Subcutaneous adipose tissue (tissue), 4 donors: ENCODE data around the gene WNT9B. TPM values are rescaled to one million over a fixed set of nuclear protein-coding genes. Genes with fewer than 3 reads are reported as not detected.

Experiments used
- total RNA-seq, 4 donors: library from RNA; depleted of rRNA; stranded (reverse); fragments of >200 nt; gene quantifications; one replicate each; pipeline ENCODE4 v1.1.0, GENCODE V29; 2016
- TF ChIP-seq, protein P1 (sequence below): fragments of 450-650 bp; IDR thresholded peaks from one replicate; pipeline ENCODE4 v1.5.1; 2016; ENCODE audit warnings: low read depth, mild to moderate bottlenecking, control low read depth, antibody characterized with exemption, moderate library complexity

Gene WNT9B
- total RNA-seq, 4 donors from 2014 or later: 0.38 to 0.51 TPM; not detected in 2

DNA sequence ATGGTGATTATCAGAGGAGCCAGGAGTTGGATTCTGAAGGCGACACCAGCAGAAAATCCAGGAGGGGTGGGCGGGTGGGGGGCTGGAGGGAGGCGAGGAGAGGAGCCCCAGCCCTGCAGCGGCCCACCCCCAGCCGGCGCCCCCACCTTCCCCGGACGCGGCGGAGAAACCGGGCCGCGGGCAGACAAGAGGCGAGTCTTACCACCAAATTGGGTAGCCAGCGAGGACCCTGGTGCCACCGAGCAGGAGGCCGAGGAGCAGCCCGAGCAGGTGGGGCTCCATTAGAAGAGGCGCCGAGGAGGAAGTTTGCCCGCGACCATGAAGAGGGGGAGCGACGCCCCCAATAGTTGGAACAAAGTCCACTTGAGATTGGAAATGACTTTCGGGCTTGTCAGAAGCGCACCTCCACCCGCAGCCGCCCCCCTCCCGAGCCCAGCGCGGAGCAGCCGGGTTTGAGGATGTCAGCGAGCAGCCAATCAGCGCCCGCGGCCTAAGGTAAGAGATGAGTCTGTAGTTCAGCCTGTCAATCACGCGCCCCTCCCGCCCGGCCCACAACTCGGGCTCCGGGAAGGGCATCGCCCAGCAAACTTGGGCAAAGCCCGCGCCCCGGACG is 33.0 kb upstream of the WNT9B start, which contains the start of gene WNT3:
Gene WNT3, minus strand, starts transcription at position 377 of the 613 bp plus-strand sequence. Its CDS starts 95 bp downstream, at position 282.
- TF ChIP-seq, protein P1, sequence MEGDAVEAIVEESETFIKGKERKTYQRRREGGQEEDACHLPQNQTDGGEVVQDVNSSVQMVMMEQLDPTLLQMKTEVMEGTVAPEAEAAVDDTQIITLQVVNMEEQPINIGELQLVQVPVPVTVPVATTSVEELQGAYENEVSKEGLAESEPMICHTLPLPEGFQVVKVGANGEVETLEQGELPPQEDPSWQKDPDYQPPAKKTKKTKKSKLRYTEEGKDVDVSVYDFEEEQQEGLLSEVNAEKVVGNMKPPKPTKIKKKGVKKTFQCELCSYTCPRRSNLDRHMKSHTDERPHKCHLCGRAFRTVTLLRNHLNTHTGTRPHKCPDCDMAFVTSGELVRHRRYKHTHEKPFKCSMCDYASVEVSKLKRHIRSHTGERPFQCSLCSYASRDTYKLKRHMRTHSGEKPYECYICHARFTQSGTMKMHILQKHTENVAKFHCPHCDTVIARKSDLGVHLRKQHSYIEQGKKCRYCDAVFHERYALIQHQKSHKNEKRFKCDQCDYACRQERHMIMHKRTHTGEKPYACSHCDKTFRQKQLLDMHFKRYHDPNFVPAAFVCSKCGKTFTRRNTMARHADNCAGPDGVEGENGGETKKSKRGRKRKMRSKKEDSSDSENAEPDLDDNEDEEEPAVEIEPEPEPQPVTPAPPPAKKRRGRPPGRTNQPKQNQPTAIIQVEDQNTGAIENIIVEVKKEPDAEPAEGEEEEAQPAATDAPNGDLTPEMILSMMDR: no peak

DNA sequence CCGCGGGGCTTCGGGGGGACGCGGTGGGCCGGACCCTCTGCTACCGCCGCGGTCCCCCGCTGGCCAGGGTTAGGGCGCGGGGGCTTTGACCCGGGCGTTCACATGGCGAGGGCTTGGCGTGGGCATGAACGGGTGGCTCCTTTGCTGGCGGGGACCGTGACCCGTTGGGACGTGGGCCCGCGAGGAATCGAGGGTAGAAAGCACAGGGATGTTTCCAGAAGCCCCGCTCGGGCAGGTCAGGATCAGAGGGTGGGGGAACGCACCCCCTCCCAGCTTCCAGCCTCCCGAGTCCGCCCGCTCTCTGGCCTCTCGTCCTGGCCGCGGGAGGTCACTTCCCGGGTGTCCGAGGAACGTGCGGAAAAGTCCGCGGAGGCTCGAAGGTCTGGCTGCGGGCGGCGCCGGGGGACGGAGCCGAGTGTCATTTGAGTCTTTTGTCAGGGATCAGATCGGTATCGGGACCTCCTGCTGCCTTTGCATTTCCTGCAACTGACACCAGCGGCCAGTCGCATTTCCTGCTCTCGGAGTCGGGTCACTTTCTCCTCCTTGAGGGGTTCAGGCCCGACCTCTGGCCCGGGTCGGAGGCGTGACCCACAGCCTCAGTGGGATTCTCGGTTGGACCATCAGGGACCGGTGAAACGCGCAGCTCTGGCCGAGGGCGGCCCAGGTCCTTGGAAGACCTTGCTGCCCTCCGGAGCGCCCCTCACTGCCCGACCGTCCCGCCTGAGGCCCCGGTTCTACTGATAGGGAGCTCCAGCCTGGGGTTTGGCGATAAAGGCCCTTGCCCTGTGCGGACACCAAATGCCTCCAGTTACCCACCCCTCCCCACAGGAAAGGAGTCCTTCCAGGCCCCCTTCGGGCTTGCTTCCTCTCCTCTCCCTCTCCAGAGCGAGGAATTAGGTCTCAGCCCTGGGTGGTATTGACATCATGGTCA is 32.2 kb upstream of the WNT9B start:
- TF ChIP-seq, protein P1: no peak

DNA sequence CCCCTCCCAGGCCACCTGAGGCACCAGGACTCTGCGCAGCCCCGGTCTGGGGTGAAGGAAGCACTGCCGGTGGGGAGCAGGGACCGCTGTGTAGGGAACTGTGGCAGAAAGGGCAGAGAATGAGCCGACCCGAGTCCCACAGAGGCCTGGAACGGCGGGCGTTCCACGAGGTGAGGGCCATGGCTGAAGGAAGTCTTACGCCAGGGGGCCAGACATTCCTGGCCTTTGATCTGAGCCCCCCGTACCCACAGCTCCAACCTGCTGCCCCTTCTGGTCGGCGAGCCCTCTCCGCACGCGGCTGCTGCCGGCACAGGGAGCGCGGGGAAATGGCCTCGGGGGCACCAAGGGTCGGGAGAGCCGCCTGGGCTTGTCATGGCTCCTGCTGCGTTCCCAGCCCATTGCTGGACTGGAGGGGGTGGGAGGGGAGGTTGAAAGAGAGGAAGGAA is 31.5 kb upstream of the WNT9B start:
- TF ChIP-seq, protein P1: no peak

GRCh38 chr17:46820592-46821450 is 30.6 kb upstream of the WNT9B start:
- TF ChIP-seq, protein P1: no peak

DNA sequence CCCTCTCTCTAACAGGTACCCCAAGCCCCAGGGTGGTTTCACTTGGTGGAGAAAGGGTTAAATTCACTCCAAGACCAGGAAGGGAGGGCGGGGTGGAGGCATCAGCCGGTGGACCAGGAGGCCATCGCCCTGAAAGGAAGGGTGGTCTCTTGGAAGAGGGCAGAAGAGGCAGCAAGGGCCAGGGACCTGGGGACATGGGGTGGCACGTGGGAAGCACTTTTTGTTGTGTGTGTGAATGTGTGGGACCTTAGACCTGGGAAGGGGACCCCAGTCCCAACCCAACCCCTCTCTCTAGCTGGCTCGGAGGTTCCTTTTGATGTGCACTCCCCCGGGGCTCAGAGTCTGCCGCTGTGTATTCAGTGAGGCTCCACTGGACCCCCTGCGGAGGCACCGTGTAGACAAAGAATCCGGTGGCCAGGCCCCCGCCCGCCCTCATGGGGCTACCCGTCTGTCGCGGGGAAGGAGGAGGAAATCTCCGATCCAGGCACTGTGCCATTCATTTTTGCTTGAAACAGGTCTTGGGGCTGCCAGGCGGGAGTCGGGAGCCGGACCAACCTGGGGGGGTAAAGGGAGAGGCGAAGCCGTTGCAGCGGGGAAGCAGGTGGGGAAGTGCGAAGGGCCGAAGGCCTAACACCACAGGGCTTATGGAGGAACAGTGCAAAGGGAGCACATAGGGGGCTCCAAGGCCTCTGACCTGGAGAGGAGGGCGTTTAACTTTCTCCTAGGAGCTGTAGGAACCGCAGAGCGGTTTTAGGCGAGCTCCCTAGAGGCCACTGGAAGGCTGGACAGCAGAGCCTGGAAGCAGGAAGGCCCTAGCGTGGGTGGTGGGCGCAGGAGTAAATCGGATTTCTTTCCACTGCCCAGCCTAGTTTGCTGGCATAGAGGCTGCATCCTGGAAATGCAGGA is 29.6 kb upstream of the WNT9B start:
- TF ChIP-seq, protein P1: no peak

DNA sequence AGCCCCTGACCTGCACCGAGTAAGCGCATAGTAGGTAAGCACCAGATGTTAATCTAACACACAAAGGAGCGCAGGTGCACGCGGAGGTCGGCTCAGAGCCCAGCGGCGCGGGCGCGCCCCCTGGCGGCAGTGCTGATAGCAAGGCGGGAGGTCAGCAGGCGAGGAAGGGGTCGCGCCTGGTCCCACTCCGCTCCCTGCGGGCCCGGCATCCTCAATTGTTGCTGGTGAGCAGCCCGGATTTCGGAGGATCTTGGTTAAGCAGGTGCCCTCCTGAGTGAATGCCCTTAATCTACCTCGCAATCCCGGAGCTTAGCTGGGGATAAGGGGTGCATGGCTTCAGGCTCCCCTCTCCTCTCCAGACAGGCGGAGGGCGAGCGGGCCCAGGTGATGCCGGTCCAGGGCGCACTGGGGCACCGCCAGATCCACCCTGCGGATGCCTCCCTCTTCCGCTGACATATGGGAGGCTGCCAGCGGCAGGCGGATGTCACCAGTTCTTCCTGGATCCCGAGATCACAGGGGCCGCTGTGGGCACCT is 28.9 kb upstream of the WNT9B start:
- TF ChIP-seq, protein P1: no peak
